ACHN (cell line): ENCODE results near the gene MSH2.
A peak's percentile ranks its signal among the peaks of the same experiment; 100 is the strongest.
"Not testable (repeated sequence)": the region's sequence is repeated elsewhere in the genome, so short reads cannot be mapped to it uniquely, and the experiment has no call there.

Experiments
- DNase-seq: peaks from one replicate; pipeline ENCODE4 v3.0.0-alpha.2; 2015
- in situ Hi-C: cut with HindIII; loops from 2 replicates; pipeline ENCODE4 v1.10.0; 2017; ENCODE audit warnings: low sequenced_read_pairs, low pct_ligation_motif_present, low pct_unique_long_range_greater_than_20kb

MSH2 gene

GRCh38 chr2:47404356-47404755 is 1.4 kb downstream of the MSH2 start:
- DNase-seq = no peak
- in situ Hi-C loops = no loop called here

GRCh38 chr2:47405757-47406156 is 2.8 kb downstream of the MSH2 start:
- in situ Hi-C loops = no loop called here
- DNase-seq = no peak

GRCh38 chr2:47406649-47407330 is 3.8 kb downstream of the MSH2 start:
- DNase-seq, in situ Hi-C loops: not testable (repeated sequence)

GRCh38 chr2:47407976-47408375 is 5.0 kb downstream of the MSH2 start:
- in situ Hi-C loops, DNase-seq: not testable (repeated sequence)

GRCh38 chr2:47414682-47415458 is 11.9 kb downstream of the MSH2 start:
- no peak for DNase-seq
- in situ Hi-C loops = no loop called here

- in situ Hi-C loops = no loop called here
- DNase-seq = no peak
Observed at GRCh38 chr2:47420214-47420613, 17.3 kb downstream of the MSH2 start.

- in situ Hi-C loops, DNase-seq: not testable (repeated sequence)
Observed at GRCh38 chr2:47420683-47421082, 17.7 kb downstream of the MSH2 start.

- DNase-seq = no peak
Observed at GRCh38 chr2:47422016-47422415, 19.1 kb downstream of the MSH2 start.

GRCh38 chr2:47422560-47422959 is 19.6 kb downstream of the MSH2 start:
- peak; percentile 26 for DNase-seq
- in situ Hi-C loops = no loop called here

More at GRCh38 chr2:47422016-47422415, 19.1 kb downstream of the MSH2 start:
- in situ Hi-C loops = no loop called here

GRCh38 chr2:47426786-47427185 is 23.8 kb downstream of the MSH2 start:
- in situ Hi-C loops = no loop called here
- DNase-seq = no peak

- in situ Hi-C loops = no loop called here
- DNase-seq = peak; percentile 16
Observed at GRCh38 chr2:47429795-47430194, 26.8 kb downstream of the MSH2 start.

- DNase-seq, in situ Hi-C loops: not testable (repeated sequence)
Observed at GRCh38 chr2:47433006-47433405, 30.1 kb downstream of the MSH2 start.

GRCh38 chr2:47433445-47433844 is 30.5 kb downstream of the MSH2 start:
- in situ Hi-C loops, DNase-seq: not testable (repeated sequence)

GRCh38 chr2:47437287-47437686 is 34.3 kb downstream of the MSH2 start:
- DNase-seq = peak; percentile 57
- in situ Hi-C loops = no loop called here

GRCh38 chr2:47438106-47438505 is 35.1 kb downstream of the MSH2 start:
- DNase-seq = no peak
- in situ Hi-C loops = no loop called here

- in situ Hi-C loops = no loop called here
- no peak for DNase-seq
Observed at GRCh38 chr2:47438783-47439182, 35.8 kb downstream of the MSH2 start.

- no peak for DNase-seq
- in situ Hi-C loops = no loop called here
Observed at GRCh38 chr2:47451790-47452189, 48.8 kb downstream of the MSH2 start.

- no peak for DNase-seq
- in situ Hi-C loops = no loop called here
Observed at GRCh38 chr2:47452761-47453160, 49.8 kb downstream of the MSH2 start.

GRCh38 chr2:47454818-47455217 is 51.9 kb downstream of the MSH2 start:
- DNase-seq, in situ Hi-C loops: not testable (repeated sequence)

- no peak for DNase-seq
- in situ Hi-C loops = no loop called here
Observed at GRCh38 chr2:47455411-47455810, 52.5 kb downstream of the MSH2 start.
